ENCODE measurements around the gene MAVS. TPM values are rescaled to one million over a fixed set of nuclear protein-coding genes. Genes with fewer than 3 reads are reported as not detected.
"Not testable (repeated sequence)": the region's sequence is repeated elsewhere in the genome, so short reads cannot be mapped to it uniquely, and the experiment has no call there.

Gene MAVS
- polyA plus RNA-seq, 4 donors, result 24.7 to 29.8 (median 26.6) TPM

GRCh38 chr20:3906744-3907721 is 60.4 kb downstream of the MAVS start:
- DNase-seq (ENCODE audit: low read depth in 4 of 4, low spot score in 3 of 4), result not testable (repeated sequence)

DNA sequence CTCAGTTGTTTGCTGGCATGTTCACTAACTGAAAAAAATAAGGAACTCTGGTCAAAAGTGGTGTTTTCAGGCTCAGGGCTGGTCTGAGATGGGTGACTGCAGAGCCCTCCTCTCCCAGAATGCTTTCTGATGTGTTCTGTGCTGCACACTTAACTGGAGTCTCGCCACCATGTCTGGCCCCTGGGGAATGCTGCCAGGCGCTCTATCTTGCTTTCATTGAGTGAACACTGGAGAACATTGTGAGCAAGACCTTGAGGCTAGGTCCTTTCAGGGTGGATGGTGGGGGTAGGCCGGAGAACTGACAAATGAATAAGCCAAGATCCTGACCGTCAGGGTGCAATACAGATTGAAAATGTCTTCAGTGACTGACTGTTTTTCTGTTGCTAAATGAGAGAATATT is 62.0 kb downstream of the MAVS start:
- no peak for DNase-seq (ENCODE audit: low read depth in 4 of 4, low spot score in 3 of 4)

DNA sequence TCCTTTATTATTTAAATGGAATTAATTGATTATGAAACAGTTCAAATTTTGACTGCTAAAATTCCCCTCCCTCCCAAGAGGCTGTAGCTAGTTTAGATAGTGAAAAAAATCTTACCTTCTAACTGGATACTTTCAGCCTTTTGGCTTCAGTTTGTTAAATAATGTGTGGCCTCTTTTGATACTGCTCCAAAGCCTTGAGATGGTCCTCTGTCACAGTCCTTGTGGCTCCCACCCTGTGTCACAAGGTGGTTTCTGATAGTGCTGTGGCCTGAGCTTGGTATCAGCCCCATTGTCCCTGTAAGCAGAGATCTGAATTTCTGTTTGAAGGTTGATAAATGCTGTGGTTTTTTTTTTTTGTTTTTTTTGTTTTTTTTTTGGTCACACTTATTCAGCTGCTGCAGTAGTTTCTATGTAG is 63.3 kb downstream of the MAVS start:
- no peak for DNase-seq (ENCODE audit: low read depth in 4 of 4, low spot score in 3 of 4)

GRCh38 chr20:3910853-3911252 is 64.2 kb downstream of the MAVS start:
- no peak for DNase-seq (ENCODE audit: low read depth in 4 of 4, low spot score in 3 of 4)

DNA sequence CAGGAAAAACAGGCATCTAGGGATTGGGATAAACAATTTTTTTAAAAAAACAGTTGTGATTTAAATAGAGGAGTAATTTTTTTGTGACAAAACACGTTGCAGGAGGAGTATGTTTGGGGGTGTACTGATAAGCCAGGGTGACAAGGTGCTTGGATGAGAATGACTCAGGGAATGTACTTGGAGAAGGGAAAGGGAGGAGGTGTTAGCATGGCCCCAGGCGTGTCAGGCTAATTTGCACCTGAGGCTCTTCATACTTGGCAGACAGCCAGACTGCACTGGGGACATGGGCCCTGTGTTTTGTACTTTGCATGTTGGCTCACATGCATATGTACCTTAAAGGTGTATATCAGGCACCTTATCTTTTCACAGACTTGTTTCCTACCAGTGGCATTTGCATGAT is 65.3 kb downstream of the MAVS start:
- DNase-seq (ENCODE audit: low read depth in 4 of 4, low spot score in 3 of 4), result no peak

DNA sequence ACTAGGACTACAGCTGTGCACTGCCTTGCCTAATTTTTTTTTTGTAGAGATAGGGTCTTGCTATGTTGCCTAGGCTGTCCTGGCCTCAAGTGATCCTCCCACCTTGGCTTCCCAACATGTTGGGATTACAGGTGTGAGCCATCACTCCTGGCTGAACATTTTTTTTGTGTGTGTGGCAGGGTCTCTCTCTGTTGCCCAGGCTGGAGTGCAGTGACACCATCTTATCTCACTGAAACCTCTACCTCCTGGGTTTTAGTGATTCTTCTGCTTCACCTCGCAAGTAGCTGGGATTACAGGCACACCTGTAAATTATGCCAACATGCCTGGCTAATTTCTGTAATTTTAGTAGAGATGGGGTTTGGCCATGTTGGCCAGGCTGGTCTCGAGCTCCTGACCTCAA is 67.8 kb downstream of the MAVS start:
- no peak for DNase-seq (ENCODE audit: low read depth in 4 of 4, low spot score in 3 of 4)

- DNase-seq (ENCODE audit: low read depth in 4 of 4, low spot score in 3 of 4), result no peak
These were observed 69.1 kb downstream of the MAVS start for GRCh38 chr20:3915691-3916090.

DNA sequence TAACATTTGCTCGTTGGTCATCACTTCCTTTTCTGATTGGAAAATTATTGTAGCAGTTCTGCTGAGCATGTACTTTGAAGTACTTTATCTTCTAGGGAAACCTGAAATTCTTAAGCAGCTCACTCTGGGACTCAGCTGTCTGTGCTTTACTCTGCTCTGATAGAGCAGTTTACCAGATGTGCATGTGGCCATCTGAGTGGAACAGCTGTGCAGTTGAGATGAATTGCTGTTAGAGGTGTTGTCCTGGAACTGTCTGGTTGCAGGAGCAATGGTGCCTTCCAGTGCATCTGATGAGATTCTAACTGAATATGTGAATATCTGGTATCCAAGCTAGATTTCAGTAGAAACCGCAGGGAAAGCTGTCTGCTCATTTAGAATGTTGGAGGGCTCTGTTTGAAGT is 69.7 kb downstream of the MAVS start:
- DNase-seq (ENCODE audit: low read depth in 4 of 4, low spot score in 3 of 4), result no peak

- no peak for DNase-seq (ENCODE audit: low read depth in 4 of 4, low spot score in 3 of 4)
These were observed 72.7 kb downstream of the MAVS start for GRCh38 chr20:3919352-3919751.

GRCh38 chr20:3922223-3922982 is 75.8 kb downstream of the MAVS start:
- no peak for DNase-seq (ENCODE audit: low read depth in 4 of 4, low spot score in 3 of 4)

DNA sequence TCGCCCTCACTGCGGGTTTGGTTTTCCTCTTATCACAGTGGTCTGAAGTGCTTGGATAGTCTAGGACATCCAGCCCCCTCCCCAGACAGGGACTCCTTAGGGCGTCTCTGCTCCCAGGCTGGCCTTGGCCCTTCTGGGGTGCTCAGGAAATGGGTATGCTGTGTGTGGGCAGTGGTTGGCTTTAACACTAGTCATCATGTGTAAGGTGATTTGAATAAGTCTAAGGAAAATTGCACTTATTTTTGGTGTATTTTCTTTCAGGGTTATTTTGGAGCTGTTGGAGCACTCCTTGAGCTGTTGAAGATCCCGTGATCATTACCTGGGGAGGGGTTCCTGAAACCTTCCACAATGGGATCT is 76.3 kb downstream of the MAVS start:
- DNase-seq (ENCODE audit: low read depth in 4 of 4, low spot score in 3 of 4), result no peak

- DNase-seq (ENCODE audit: low read depth in 4 of 4, low spot score in 3 of 4), result no peak
These were observed 77.2 kb downstream of the MAVS start for GRCh38 chr20:3923818-3924217.

GRCh38 chr20:3924304-3925112 is 77.9 kb downstream of the MAVS start:
- DNase-seq (ENCODE audit: low read depth in 4 of 4, low spot score in 3 of 4), result no peak

GRCh38 chr20:3925113-3925695 is 78.6 kb downstream of the MAVS start:
- DNase-seq (ENCODE audit: low read depth in 4 of 4, low spot score in 3 of 4), result no peak

Other genes with a start within 250 kb of the MAVS start
- gene GFRA4, start 183.4 kb upstream of the MAVS start, polyA plus RNA-seq (ENCODE audit: insufficient read length in 4 of 4), result under 1 TPM in 2 of 4 donors, not detected in 2; 0.13 to 0.20 TPM
- gene ADAM33, start 164.8 kb upstream of the MAVS start, polyA plus RNA-seq (ENCODE audit: insufficient read length in 4 of 4), result 10 to 100 TPM in 1 of 4 donors, 1 to 10 TPM in 3; 6.5 to 10.5 (median 8.8) TPM
- 1 to 10 TPM in 1 of 4 donors, under 1 TPM in 3; 0.51 to 1.3 (median 0.76) TPM for gene SIGLEC1, start 134.2 kb upstream of the MAVS start, polyA plus RNA-seq (ENCODE audit: insufficient read length in 4 of 4)
- 10 to 100 TPM; 13.3 to 19.0 (median 14.6) TPM for gene HSPA12B, start 114.1 kb upstream of the MAVS start, polyA plus RNA-seq (ENCODE audit: insufficient read length in 4 of 4)
- 10 to 100 TPM; 19.7 to 26.8 (median 24.1) TPM for gene ADISSP, start 79.1 kb upstream of the MAVS start, polyA plus RNA-seq (ENCODE audit: insufficient read length in 4 of 4)
- gene SPEF1, start 65.4 kb upstream of the MAVS start, polyA plus RNA-seq (ENCODE audit: insufficient read length in 4 of 4), result 1 to 10 TPM; 1.3 to 3.1 (median 1.7) TPM
- 10 to 100 TPM; 37.3 to 52.2 (median 40.1) TPM for gene CENPB, start 60.1 kb upstream of the MAVS start, polyA plus RNA-seq (ENCODE audit: insufficient read length in 4 of 4)
- 10 to 100 TPM; 33.7 to 43.1 (median 38.4) TPM for gene CDC25B, start 50.5 kb upstream of the MAVS start, polyA plus RNA-seq (ENCODE audit: insufficient read length in 4 of 4)
- gene AP5S1, start 26.3 kb upstream of the MAVS start, polyA plus RNA-seq (ENCODE audit: insufficient read length in 4 of 4), result 10 to 100 TPM in 2 of 4 donors, 1 to 10 TPM in 2; 8.5 to 11.3 (median 9.9) TPM
- gene PANK2, start 42.6 kb downstream of the MAVS start, polyA plus RNA-seq (ENCODE audit: insufficient read length in 4 of 4), result 10 to 100 TPM; 30.9 to 41.2 (median 33.8) TPM
- gene RNF24, start 168.7 kb downstream of the MAVS start, polyA plus RNA-seq (ENCODE audit: insufficient read length in 4 of 4), result 10 to 100 TPM; 20.0 to 26.4 (median 22.5) TPM